ENCODE results near the gene HYOU1.

DNA sequence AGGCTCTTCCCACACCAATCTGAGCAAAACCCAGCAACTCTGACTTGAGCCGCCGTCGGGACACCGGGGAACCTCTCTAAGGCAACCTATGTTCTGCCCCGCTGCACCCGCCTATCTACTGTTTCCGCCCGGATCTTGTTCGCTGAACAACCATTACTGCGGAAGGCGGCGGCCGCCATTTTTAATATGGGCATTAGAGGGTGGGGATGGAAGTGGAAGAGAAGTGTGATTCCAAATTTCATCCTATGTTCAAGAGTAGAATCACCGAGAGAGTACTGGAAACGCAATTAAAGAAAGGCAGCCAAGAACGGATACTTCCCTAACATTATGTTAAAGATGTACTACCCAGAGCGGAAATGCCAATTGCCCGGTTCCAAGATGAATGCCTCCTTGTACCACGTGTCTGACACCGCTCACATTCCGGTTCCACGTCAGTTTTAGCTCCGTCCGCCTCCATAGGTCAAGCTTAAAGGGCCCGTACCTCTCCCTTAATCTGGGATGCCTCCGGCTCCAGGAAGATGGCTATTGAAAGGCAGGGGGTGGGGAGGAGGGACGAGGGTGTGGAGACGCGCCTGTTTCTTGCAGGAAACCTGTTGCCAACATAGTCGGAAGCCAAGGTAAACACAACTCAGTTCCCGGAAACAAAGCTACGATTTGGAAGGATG is 44.9 kb upstream of the HYOU1 start, which contains the start of gene DPAGT1:
- TF ChIP-seq POLR2A (IDR thresholded peaks at IDR 0.05) (no peak), EP300 (IDR thresholded peaks at IDR 0.05; ENCODE audit: low read depth) (no peak), POLR2AphosphoS5 (IDR thresholded peaks at IDR 0.05) (peak; percentile 48 to 59 (median 54))
- TF ChIP-seq, protein P1, sequence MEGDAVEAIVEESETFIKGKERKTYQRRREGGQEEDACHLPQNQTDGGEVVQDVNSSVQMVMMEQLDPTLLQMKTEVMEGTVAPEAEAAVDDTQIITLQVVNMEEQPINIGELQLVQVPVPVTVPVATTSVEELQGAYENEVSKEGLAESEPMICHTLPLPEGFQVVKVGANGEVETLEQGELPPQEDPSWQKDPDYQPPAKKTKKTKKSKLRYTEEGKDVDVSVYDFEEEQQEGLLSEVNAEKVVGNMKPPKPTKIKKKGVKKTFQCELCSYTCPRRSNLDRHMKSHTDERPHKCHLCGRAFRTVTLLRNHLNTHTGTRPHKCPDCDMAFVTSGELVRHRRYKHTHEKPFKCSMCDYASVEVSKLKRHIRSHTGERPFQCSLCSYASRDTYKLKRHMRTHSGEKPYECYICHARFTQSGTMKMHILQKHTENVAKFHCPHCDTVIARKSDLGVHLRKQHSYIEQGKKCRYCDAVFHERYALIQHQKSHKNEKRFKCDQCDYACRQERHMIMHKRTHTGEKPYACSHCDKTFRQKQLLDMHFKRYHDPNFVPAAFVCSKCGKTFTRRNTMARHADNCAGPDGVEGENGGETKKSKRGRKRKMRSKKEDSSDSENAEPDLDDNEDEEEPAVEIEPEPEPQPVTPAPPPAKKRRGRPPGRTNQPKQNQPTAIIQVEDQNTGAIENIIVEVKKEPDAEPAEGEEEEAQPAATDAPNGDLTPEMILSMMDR (IDR thresholded peaks at IDR 0.05) = no peak
